IMR-90 (cell line): ENCODE data around the gene RMI1.

Experiments used
- BHLHE40 ChIP-seq: fragments of 150-350 bp; IDR thresholded peaks from 2 replicates; pipeline ENCODE4 v1.6.1; 2016; ENCODE audit warnings: mild to moderate bottlenecking, low read depth, low read length
- CTCF ChIP-seq: conservative IDR thresholded peaks from 2 replicates; pipeline ENCODE4 v1.5.1; 2012; ENCODE audit warnings: mild to moderate bottlenecking, low read depth, low read length, improper control_type of control experiment
- ELK1 ChIP-seq: fragments of 150-350 bp; IDR thresholded peaks from 2 replicates; pipeline ENCODE4 v1.6.1; 2016; ENCODE audit warnings: low read depth, mild to moderate bottlenecking, low read length, moderate library complexity, borderline replicate concordance
- FOS ChIP-seq: fragments of 150-350 bp; IDR thresholded peaks from 2 replicates; pipeline ENCODE4 v1.6.1; 2016; ENCODE audit warnings: low read depth, low read length
- MAFK ChIP-seq: IDR thresholded peaks from 2 replicates; pipeline ENCODE4 v1.6.1; 2012; ENCODE audit warnings: low read depth, low read length, improper control_type of control experiment
- POLR2A ChIP-seq: IDR thresholded peaks from 2 replicates; pipeline ENCODE4 v1.6.1; 2012; ENCODE audit warnings: mild to moderate bottlenecking, low read depth, low read length
- RAD21 ChIP-seq: IDR thresholded peaks from 2 replicates; pipeline ENCODE4 v1.6.1; 2012; ENCODE audit warnings: low read length, improper control_type of control experiment
- USF2 ChIP-seq: fragments of 150-350 bp; IDR thresholded peaks from 2 replicates; pipeline ENCODE4 v1.6.1; 2017; ENCODE audit warnings: mild to moderate bottlenecking, antibody characterized with exemption, low read length, low read depth

GRCh38 chr9:83996126-83996525, 15.5 kb downstream of the RMI1 start:
- TF ChIP-seq MAFK = no peak
- no peak for TF ChIP-seq CTCF
- no peak for TF ChIP-seq POLR2A
- no peak for TF ChIP-seq ELK1
- TF ChIP-seq FOS = no peak
- TF ChIP-seq USF2 = no peak
- no peak for TF ChIP-seq RAD21
- TF ChIP-seq BHLHE40 = no peak
